HG02840 (cell line): ENCODE measurements around the gene FLNB.

Experiments used
- ATAC-seq: cut with Tn5 transposase; IDR thresholded peaks from one replicate; pipeline ENCODE4 v1.9.1; 2021; ENCODE audit warnings: mild to moderate bottlenecking, moderate library complexity, moderate number of reproducible peaks; ENCODE audit not compliant: unreplicated experiment, low FRiP score

FLNB gene

GRCh38 chr3:58073301-58074108 lies 65.3 kb downstream of the FLNB start:
- no peak for ATAC-seq

DNA sequence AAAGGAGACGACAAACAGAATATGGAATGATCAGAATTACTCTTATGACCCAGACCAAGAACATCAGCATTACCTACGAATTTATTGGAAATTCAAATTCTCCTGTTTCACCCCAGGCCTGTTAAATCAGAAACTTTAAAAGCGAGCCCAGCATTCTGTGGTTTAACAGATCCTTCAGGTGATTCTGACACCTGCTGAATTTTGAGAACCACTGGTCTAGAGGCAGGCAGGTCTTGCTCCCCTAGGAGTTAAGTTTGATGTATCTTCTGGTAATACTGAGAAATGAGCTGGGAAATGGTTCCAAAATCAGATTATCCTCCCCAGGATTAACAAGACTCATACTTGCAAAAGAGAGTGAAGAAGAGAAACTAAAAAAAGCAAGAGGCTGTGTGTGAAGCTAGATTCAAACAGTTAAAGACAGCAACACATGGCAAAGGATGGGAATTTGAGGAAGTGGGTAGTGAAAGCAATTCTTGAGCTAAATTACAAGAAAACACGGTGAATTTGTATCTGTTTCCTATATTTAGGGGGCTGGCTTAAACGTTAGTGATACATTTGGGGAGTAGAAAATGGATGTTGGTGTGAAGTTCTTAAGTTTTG lies 66.0 kb downstream of the FLNB start:
- ATAC-seq: no peak

- no peak for ATAC-seq
Observed at GRCh38 chr3:58074997-58075396, 66.8 kb downstream of the FLNB start.

DNA sequence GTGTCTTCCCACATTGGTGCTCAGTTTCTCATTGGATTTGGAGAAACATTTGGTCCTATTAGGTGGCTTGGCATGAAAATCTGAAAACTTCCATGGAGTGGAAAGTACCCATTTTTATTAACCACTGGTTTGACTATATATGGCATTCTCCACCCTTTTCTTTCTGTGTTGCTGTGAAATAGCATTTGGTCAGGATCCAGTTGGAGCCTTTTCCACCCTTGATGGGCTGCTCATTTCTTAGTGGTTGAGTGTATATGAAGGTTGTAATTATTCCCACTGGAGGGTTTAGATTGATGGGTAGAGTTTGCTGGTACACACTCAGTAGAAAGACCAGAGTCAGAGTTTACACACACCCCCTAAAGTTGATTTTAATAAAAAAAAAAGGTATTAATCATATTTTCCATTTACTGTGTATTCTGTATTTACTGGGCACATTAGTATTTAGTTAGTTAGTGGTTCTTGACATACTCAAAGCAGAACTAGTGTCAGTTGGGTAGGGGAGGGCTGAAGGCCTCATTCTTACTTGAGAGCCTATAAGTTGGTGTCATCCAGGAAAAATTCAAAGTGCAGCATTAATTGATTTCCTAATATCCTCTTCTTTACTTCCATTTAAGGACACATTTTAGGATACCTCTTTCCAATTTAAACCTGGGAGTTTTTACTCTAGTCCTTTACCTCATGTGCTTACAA lies 69.5 kb downstream of the FLNB start:
- no peak for ATAC-seq

DNA sequence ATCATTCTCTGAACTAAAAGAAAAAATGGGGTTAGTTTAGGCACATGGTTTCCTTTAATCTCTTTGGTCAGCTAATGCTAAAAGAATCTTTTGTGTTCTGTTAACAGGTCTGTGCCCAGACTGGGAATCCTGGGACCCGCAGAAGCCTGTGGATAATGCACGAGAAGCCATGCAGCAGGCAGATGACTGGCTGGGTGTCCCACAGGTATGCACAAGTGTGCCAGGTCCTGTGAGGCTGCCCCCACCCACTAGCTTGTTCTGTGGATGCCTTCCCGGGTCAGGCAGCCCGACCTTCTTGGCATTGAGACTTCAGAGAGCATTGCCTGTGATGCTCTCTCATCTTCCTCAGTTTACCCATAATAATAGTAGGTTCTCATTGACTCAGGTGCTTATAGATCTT lies 70.4 kb downstream of the FLNB start:
- no peak for ATAC-seq

DNA sequence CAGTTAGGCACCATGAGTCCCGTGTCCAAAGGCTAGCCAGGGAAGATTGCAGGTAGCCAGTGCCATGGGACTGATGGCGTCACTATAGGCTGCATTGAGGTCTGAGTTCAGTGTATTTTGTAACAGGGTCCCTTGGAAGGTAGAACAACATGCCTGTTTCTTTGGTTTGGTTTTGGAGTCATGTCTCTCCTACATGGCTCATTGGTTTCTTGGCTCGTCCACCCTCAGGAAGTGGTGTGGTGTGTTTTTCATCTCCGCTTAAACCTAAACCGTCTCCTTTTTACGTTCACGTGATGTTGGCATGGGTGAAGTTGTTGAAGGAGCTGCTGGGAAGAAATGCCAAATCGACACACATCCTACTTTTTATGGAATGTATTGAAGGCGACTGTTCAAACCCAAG lies 71.6 kb downstream of the FLNB start:
- ATAC-seq: no peak

- ATAC-seq: no peak
Observed at GRCh38 chr3:58082047-58082446, 73.8 kb downstream of the FLNB start.

DNA sequence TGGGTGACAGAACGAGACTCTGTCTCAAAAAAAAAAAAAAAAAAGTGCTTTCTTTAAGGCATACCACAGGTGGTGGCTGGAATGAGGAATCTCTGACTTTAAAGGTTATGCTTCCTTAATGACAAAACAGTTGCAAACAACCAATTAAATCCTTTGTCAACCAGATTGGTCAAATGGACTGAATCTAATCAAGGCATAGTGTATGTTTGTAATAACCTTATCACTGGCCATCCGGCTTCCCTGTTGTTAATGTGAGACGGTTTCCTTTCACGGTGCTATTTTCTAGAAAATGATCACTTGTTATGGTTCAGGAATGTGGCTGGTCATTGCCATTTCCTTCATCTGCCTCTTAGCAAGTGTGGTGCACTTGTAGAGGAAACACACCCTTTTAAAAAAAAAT lies 75.9 kb downstream of the FLNB start:
- ATAC-seq: no peak

GRCh38 chr3:58084788-58085543 lies 76.7 kb downstream of the FLNB start:
- ATAC-seq: no peak

- ATAC-seq: no peak
Observed at GRCh38 chr3:58085616-58086015, 77.4 kb downstream of the FLNB start.

DNA sequence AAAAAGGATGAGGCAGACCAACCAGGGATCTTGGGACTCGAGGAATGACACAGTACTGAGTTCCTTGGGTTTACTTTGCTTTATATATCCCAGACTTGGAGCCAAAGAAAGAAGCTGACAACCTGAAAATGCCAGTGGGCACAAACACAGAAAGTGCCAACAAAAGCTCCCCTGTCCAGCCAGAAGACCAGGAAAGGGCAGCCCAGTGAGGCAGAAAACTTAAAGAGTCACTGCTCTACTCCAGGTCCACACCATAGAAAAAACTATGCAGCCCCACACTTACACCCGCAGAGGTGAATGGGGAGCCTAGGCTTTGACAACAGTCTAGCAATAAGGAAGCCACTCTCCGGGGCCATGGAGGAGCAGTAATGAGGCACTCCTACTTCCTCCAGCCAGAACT lies 80.3 kb downstream of the FLNB start:
- ATAC-seq: no peak

DNA sequence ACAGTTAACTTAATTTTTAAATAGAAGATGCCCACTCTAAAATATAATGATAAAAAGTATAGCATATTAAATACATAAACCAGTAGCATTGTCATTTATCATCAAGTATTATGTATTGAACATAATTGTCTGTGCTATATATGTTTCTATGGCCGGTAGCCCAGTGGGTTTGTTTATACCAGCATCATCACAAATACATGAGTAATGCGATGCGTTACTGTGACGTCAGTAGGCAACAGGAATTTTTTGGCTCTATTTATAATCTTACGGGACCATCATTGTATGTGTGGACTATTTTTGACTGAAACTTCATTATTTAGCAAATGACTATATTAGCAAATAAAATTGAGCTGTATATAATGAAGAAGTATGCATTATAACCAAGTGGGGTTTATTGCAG lies 82.1 kb downstream of the FLNB start:
- ATAC-seq: no peak

GRCh38 chr3:58092521-58092920 lies 84.3 kb downstream of the FLNB start:
- no peak for ATAC-seq

DNA sequence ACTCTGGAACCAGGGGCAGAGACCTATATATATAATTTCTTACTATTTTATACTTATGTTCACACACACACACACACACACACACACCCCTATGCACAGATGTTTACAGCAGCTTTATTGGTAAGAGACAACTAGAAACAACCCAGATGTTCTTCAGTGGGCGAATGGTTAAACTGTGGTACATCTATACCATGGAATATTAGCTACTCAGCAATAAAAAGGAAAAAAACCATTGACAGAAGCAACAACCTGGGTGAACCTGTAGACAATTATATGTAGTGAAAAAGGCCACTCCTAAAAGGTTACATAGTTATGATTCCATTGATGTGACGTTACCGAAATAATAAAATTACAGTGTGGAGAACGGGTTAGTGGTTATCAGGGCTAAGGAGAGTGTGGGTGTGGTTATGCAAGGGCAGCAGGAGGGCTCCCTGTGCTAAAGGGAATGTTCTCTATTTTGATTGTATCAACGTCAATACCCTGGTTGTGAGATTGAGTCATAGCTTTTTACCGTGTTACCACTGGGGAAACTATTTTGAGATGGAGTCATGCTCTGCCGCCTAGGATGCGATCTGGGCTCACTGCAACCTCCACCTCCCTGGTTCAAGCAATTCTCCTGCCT lies 85.5 kb downstream of the FLNB start:
- no peak for ATAC-seq

DNA sequence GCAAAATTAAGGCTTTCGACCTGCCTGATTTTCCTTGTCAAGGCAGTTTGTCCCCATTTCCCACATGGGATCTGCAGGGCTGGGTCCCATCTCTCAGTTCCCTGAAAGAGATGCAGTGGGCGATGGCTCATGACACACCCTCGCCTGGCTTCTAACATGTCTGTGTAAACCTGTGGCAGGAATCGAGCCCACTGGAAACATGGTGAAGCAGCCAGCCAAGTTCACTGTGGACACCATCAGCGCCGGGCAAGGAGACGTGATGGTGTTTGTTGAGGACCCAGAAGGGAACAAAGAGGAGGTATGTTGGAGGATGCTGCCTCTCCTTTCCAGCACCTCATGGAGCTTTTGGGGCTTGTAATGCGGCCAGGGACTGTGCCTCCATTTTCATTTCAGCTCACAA lies 86.4 kb downstream of the FLNB start:
- no peak for ATAC-seq

DNA sequence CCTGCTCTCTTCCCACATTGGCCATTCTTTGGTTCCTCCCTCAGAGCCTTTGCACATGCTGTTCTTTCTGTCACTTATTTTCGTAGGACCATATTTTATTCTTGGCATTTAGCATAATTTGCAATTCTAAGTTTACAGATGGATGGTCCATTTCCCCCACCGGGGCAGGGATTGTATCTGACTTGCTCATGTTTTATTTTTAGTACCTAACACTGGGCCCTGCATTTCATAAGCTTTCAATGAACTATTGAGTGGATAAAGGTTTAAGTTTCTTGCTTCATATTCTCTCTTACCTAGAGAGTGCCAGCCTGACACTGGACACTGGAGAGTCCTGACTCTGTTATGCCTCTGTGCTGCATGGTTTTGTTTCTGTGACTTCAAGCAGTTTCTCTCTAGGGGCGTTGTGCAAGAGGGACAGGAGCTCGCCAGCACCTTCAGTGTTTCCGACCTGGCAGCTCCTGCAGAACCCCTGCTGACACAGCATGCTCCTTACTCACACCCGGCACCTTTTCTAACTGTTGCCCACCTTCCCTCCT lies 87.4 kb downstream of the FLNB start:
- ATAC-seq: no peak

DNA sequence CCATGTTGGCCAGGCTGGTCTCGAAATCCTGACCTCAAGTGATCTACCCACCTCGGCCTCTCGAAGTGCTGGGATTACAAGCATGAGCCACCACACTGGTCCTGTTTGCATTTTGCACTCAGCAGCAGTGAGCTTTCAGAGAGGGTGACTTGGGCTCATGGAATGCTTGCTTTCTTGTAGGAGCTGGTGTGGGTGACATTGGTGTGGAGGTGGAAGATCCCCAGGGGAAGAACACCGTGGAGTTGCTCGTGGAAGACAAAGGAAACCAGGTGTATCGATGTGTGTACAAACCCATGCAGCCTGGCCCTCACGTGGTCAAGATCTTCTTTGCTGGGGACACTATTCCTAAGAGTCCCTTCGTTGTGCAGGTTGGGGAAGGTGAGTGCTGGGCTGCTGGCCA lies 90.3 kb downstream of the FLNB start:
- ATAC-seq: no peak

GRCh38 chr3:58099865-58100264 lies 91.6 kb downstream of the FLNB start:
- no peak for ATAC-seq

GRCh38 chr3:58101499-58102389 lies 93.5 kb downstream of the FLNB start:
- ATAC-seq: no peak
